GM19463 (cell line): ENCODE data around the gene POU2AF2.

Experiments
- ATAC-seq: cut with Tn5 transposase; IDR thresholded peaks from one replicate; pipeline ENCODE4 v1.9.1; 2021; ENCODE audit warnings: mild to moderate bottlenecking, moderate library complexity; ENCODE audit not compliant: unreplicated experiment

POU2AF2 gene

GRCh38 chr11:111327908-111328624, 82.5 kb downstream of the POU2AF2 start:
- ATAC-seq = no peak

- no peak for ATAC-seq
Observed at GRCh38 chr11:111329306-111330204, 84.0 kb downstream of the POU2AF2 start.

- no peak for ATAC-seq
Observed at GRCh38 chr11:111330234-111330893, 84.8 kb downstream of the POU2AF2 start.

GRCh38 chr11:111331711-111332479, 86.4 kb downstream of the POU2AF2 start:
- no peak for ATAC-seq

- no peak for ATAC-seq
Observed at GRCh38 chr11:111334532-111335502, 89.3 kb downstream of the POU2AF2 start.

GRCh38 chr11:111335549-111335948, 90.0 kb downstream of the POU2AF2 start:
- ATAC-seq = no peak
